Hematopoietic multipotent progenitor cell treated with erythropoietin and hydrocortisone succinate and interleukin-3 and kit ligand, for 15 days (in vitro differentiated cells): ENCODE results near the gene SLC7A1.

Experiments
- DNase-seq: peaks from one replicate; pipeline ENCODE4 v3.0.0-alpha.2; 2015; ENCODE audit warnings: low spot score

The SLC7A1 gene

GRCh38 chr13:29509999-29510589 lies 85.4 kb downstream of the SLC7A1 start:
- DNase-seq = no peak

GRCh38 chr13:29508876-29509252 lies 86.6 kb downstream of the SLC7A1 start:
- DNase-seq = no peak

- DNase-seq = peak; percentile 84
These were observed 87.2 kb downstream of the SLC7A1 start for GRCh38 chr13:29508130-29508875.

GRCh38 chr13:29507356-29507755 lies 88.1 kb downstream of the SLC7A1 start:
- DNase-seq = no peak

- no peak for DNase-seq
These were observed 89.5 kb downstream of the SLC7A1 start for GRCh38 chr13:29505950-29506349.

GRCh38 chr13:29505511-29505910 lies 90.0 kb downstream of the SLC7A1 start:
- no peak for DNase-seq

- no peak for DNase-seq
These were observed 90.8 kb downstream of the SLC7A1 start for GRCh38 chr13:29504691-29505090.

GRCh38 chr13:29503041-29503837 lies 92.2 kb downstream of the SLC7A1 start:
- no peak for DNase-seq

GRCh38 chr13:29502391-29503008 lies 93.0 kb downstream of the SLC7A1 start:
- no peak for DNase-seq

- DNase-seq = no peak
These were observed 93.8 kb downstream of the SLC7A1 start for GRCh38 chr13:29501674-29502073.

- DNase-seq = no peak
These were observed 95.1 kb downstream of the SLC7A1 start for GRCh38 chr13:29500386-29500785.

- no peak for DNase-seq
These were observed 95.9 kb downstream of the SLC7A1 start for GRCh38 chr13:29499506-29500165.

GRCh38 chr13:29498426-29499040 lies 97.0 kb downstream of the SLC7A1 start:
- no peak for DNase-seq

GRCh38 chr13:29497137-29497654 lies 98.3 kb downstream of the SLC7A1 start:
- DNase-seq = no peak

- DNase-seq = no peak
These were observed 99.2 kb downstream of the SLC7A1 start for GRCh38 chr13:29496241-29496712.

- DNase-seq = no peak
These were observed 101.0 kb downstream of the SLC7A1 start for GRCh38 chr13:29494520-29494919.

GRCh38 chr13:29493796-29494195 lies 101.7 kb downstream of the SLC7A1 start:
- no peak for DNase-seq

GRCh38 chr13:29491248-29491647 lies 104.2 kb downstream of the SLC7A1 start:
- DNase-seq = no peak

GRCh38 chr13:29490561-29490885 lies 105.0 kb downstream of the SLC7A1 start:
- no peak for DNase-seq

GRCh38 chr13:29489650-29490560 lies 105.6 kb downstream of the SLC7A1 start:
- no peak for DNase-seq
